ENCODE measurements around the gene TMEM14A.

Gene TMEM14A

DNA sequence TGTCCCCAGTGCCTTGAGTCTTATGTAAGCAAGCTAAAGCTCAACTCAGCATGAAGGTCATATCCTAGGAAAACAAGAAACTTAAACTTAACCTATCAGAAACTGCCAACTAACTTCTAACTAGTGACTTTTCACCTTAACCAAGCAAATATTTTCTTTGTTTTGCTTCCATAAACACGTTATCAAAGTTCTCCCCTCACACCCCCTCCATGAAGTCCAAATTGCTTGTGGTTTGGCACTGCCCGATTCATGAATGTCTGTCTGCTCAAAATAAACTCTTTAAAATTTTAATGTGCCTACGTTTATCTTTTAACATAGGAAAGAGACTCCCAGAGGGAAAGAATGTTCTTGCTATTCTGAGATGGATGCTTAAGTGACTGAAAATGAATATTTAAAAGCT lies 57.5 kb downstream of the TMEM14A start:
- in situ Hi-C loops (cut with MboI; ENCODE audit: low sequenced_read_pairs) = no loop called here

DNA sequence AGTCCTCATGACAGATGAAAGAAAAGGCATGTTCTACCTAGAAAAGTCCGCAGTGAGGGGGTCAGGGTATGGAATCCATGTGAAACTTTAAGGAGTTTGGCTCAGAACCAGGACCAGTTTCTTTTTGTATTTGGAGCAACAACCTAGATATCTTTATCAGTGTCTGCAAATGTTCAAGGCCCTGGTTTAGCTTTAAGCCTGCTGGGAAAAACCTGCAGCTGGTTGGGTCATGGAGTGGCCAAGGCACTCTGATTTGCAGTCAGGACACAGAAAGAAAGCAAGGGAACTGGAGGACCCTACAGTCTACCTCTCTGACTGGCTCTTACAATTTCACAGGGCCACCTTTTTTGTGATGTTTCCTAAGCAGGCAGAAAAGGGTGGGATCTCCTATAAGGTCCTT lies 58.7 kb downstream of the TMEM14A start:
- in situ Hi-C loops (cut with MboI; ENCODE audit: low sequenced_read_pairs) = no loop called here

DNA sequence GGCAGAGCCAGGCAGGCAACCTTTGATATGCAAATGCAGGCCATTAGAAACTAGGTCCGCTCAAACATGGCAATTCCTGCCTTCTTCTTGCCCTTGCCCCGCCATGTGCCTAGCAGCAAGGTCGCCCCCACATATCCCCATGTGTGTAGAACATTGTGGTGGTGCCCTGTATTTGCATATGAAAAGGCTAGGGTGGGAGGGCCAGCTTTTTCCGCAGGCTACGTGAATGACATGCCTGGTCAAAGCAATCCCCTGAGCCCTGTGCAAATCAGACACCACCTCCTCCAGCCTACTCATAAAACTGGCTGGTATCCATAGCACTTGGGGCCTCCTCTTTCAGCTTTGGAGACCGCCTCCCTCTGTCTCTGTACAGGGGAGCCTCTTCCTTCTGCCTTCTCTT lies 60.8 kb downstream of the TMEM14A start:
- in situ Hi-C loops (cut with MboI; ENCODE audit: low sequenced_read_pairs) = no loop called here

DNA sequence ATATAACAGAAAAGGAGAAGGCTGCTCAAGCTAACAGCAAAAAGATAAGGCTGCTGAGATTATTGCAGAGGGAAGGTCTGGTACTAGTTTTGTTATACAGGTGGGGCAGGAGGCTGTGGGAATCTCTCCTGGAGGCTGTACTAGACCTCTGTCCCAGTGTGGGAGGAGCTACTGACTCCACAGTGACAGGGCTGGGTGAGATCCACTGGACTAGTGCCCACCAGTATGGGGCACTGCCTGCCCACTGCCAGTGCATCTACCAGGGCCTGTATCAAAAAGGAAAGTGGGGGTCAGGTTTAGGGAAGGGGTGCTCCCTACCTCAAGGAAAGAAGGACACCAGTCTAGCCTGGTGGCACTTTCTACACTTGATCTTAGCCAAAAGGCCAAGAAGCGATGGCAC lies 62.3 kb downstream of the TMEM14A start:
- in situ Hi-C loops (cut with MboI; ENCODE audit: low sequenced_read_pairs) = no loop called here

DNA sequence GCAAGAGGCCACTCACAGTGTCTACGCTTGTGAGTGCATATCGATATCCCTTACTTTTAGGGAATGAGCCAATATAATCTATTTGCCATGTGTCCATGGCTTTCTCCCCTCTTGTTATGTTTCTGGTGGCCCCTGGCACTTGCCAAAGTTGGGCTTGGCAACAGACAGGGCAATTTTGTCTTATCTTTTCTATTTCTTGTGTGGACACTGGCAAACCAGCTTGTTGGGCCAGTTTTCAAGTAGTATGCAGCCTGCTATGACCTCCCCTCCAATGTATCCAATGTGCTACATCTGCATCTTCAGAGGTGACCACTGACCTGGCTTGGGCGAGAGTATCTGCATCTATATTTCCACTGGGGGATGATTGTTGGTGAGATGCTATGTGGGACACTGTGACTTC lies 63.2 kb downstream of the TMEM14A start:
- in situ Hi-C loops (cut with MboI; ENCODE audit: low sequenced_read_pairs) = no loop called here

DNA sequence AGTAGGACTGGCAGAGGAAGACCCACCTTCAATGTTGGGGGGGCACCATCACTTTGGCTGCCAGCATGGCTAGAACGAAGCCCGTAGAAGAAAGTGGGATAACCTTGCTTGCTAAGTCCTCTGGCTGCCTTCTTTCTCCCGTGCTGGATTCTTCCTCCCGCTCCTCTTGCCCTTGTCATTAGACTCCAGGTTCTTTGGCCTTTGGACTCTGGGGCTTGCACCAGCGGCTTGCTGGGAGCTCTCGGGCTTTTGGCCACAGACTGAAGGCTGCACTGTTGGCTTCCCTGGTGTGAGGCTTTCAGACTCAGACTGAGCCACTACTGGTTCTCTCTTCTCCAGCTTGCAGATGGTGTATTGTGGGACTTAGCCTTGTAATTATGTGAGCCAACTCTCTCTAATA lies 64.2 kb downstream of the TMEM14A start:
- in situ Hi-C loops (cut with MboI; ENCODE audit: low sequenced_read_pairs) = no loop called here

DNA sequence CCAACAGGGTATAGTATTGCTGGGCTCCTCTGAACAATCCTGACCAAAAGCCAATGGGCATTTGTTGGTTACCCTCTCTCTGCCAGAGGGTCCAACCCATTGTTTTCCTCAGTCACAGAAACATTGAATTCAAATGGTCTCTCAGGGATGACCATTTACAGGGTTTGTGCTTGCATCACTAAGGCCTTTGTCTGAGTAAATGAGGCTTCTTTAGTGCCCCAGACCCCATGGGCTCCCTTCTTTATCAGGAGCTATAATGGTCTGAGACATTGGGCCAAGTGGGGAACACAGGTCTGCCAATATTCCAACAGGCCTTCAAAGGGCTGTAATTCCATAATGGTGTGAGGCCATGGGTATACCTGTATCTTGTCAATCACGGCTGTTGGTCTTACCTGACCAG lies 65.2 kb downstream of the TMEM14A start:
- in situ Hi-C loops (cut with MboI; ENCODE audit: low sequenced_read_pairs) = no loop called here
